Testis (tissue), 2 donors: ENCODE measurements around the gene RIOX2.

ENCODE experiments used
- CTCF ChIP-seq, 3 experiments: fragments of 450-650 bp in 2 of 3; fragments of 200-600 bp in 1 of 3; sonication (generic) in 1 of 3; IDR thresholded peaks; one replicate each; pipeline ENCODE4 v1.5.1; 2016 to 2019; ENCODE audit warnings: antibody characterized with exemption in 3 of 3, mild to moderate bottlenecking in 2 of 3, moderate library complexity in 1 of 3
- POLR2A ChIP-seq: fragments of 450-650 bp; IDR thresholded peaks from one replicate; pipeline ENCODE4 v1.6.1; 2017; ENCODE audit warnings: antibody characterized with exemption, mild to moderate bottlenecking, moderate library complexity

DNA sequence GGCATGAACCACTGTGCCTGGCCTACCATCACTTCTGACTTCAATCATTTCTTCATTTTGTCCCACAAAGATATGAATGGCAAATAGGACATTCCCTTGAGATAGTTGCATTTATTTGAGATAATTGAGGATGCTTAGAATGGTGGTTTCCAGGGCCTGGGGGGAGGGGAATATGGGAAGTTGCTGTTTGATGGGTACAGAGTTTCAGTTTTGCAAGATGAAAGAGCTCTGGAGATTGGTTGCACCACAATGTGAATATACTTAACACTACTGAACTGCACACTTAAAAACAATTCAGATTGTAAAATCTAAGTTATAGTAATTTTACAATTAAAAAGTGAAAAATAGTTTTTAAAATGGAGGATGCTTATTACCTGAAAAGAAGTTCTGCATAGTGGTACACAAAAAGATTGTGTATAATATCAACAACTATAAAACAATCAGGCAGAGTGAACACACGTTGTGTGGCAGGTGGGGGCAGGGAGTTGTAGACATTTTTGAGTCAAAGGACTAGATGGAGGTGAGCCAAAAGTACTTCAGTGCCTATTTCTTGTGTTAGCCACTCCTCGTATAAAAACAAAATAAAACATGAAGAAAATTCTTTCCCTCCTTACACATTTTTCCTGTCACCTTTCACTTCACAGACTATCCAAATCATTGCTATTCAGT lies 18.5 kb upstream of the RIOX2 start:
- TF ChIP-seq CTCF (IDR thresholded peaks at IDR 0.05) (no peak), POLR2A (no peak)
